Epithelial cell of esophagus (primary cell): ENCODE results near the gene COL26A1.
A peak's percentile ranks its signal among the peaks of the same experiment; 100 is the strongest.

Experiments used
- DNase-seq: peaks from one replicate; pipeline ENCODE4 v3.0.0; 2010; ENCODE audit warnings: low read depth
- H3K4me3 ChIP-seq: 2 replicates; pipeline ENCODE4 v1.5.1; 2011; ENCODE audit warnings: mild to moderate bottlenecking, low read length, control low read depth
- TF ChIP-seq, protein P1 (sequence below): IDR thresholded peaks from 2 replicates; pipeline ENCODE4 v1.5.1; 2011; ENCODE audit warnings: low read depth, mild to moderate bottlenecking, low read length, control low read depth, inconsistent platforms; ENCODE audit not compliant: insufficient read depth; ENCODE audit errors: missing control alignments

The COL26A1 gene

DNA sequence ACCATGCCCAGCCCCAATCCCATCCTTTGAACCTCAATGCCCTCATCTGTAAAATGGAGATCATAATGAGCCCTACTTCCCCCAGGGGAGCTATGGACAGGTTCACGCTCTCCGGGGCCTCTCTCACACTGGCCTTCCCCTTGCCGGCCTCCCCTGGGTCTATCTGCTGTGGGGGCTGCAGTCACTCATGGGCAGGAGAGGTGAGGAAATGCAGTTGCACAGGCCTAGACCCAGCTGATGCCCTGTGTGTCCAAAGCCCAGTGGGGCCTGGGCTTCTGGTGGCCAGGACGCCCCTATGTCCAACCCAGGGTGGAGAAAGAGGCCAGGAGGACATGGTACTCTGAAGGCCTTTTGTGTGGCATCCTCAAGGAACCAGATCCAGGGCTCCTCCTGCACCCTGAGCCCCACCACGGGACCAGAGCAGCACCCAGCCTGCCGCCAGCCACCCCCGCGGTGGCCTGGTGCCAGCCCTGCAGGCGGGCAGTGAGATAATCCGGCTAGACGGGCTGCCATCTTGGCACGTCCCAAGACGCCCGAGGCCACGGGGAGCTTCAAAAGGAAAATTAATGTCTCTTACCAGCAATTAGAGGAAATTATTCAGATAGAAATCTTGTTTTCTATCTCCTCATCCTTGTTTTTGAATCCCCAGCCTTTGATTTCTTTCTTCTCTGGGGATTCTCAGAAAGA lies 227.4 kb downstream of the COL26A1 start:
- TF ChIP-seq, protein P1, sequence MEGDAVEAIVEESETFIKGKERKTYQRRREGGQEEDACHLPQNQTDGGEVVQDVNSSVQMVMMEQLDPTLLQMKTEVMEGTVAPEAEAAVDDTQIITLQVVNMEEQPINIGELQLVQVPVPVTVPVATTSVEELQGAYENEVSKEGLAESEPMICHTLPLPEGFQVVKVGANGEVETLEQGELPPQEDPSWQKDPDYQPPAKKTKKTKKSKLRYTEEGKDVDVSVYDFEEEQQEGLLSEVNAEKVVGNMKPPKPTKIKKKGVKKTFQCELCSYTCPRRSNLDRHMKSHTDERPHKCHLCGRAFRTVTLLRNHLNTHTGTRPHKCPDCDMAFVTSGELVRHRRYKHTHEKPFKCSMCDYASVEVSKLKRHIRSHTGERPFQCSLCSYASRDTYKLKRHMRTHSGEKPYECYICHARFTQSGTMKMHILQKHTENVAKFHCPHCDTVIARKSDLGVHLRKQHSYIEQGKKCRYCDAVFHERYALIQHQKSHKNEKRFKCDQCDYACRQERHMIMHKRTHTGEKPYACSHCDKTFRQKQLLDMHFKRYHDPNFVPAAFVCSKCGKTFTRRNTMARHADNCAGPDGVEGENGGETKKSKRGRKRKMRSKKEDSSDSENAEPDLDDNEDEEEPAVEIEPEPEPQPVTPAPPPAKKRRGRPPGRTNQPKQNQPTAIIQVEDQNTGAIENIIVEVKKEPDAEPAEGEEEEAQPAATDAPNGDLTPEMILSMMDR = no peak
- no peak overlapping the region for H3K4me3 ChIP-seq

DNA sequence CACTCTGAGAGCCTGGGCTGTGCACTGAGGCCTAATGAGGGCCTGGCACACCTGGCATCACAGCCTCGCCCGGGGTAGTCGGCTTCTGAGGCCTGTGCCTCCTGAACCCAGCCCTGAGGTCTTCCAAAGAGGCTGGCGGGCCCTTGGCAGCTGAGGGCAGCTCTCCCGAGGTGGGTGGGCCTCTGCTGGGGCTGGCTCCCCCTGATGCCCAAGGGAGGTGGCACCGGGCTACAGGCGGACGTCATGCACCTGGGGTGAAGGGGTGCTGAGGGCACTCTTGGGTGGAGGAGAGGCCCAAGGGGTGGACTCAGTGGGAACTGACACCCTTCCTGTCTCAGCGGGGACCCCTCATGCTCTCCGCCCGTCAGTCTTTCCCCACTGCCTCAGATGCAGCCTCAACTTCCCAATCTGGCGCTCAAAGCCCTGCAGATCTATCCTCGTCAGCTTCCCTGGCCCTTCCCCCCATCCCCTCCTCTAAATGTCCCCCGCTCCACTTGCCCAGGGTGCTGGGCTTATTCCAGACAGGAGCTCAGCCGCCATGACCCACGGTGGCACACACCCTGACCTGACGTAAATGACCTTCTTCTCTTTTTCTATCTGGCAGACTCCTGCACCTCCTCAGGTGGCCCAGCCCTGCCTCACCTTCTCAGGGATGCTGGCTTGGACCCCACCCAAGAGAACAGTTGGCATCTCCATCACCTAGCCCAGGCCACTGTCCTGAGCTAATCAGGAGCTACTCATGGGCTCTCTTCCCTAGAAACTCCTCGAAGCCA lies 228.2 kb downstream of the COL26A1 start:
- no peak for DNase-seq
- no peak overlapping the region for H3K4me3 ChIP-seq
- TF ChIP-seq, protein P1 = no peak

More for the DNA sequence above, 227.4 kb downstream of the COL26A1 start:
- peak; percentile 73 for DNase-seq

DNA sequence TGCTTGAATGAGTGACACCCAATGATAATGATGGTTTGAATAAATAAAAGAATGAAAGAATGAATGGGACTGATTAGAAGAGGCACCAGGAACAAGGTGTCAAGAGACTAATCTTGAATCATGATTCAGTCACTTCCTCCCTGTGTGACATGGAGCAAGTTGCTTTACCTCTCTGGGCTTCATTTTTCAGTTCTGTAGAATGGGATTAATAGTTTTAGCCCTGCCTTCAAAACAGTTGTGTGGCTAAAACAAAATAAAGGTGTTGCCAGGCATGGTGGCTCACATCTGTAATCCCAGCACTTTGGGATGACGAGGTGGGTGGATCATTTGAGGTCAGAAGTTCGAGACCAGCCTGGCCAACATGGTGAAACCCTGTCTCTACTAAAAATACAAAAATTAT lies 228.8 kb downstream of the COL26A1 start:
- DNase-seq = no peak
- TF ChIP-seq, protein P1 = no peak

DNA sequence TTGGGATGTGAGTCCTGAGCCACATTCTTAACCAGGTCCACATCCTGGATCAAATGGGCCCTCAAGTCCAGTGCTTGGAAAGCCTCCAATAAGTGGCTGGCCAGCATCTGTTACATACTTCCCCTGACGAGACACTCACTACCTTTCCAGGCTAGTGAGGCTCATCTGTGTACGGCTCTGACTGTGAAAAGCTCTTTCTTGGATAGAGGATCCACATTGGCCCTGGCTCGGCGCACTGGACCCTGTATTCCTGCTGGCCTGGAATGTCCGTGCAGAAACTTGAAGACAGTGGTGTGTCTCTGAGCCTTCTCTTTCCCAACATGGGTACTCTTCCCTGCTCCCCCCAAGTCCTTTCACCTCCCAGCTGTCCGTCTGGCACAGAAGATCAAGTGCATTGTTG lies 230.9 kb downstream of the COL26A1 start:
- DNase-seq = no peak
- TF ChIP-seq, protein P1 = no peak
- no peak overlapping the region for H3K4me3 ChIP-seq

More for the DNA sequence above, 228.8 kb downstream of the COL26A1 start:
- H3K4me3 ChIP-seq = no peak overlapping the region

DNA sequence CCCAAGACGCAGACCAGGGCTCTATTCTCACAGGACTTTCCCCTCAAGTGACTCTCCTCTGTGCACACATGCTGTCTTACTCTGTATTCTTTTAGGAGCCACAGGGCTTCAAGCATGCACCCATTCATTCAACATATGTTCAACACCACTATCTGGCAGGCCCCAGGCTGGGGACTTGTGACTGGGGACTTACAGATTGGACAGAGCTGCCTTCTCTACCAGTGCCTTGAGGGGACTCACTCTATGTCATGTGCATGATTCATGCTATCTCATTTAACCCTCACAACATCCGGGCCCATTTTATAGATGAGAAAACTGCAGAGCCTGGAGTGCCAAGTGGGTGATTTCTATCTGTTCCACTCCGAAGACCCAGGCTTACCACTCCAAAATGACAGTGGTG lies 232.1 kb downstream of the COL26A1 start:
- no peak overlapping the region for H3K4me3 ChIP-seq
- no peak for DNase-seq
- TF ChIP-seq, protein P1 = no peak

DNA sequence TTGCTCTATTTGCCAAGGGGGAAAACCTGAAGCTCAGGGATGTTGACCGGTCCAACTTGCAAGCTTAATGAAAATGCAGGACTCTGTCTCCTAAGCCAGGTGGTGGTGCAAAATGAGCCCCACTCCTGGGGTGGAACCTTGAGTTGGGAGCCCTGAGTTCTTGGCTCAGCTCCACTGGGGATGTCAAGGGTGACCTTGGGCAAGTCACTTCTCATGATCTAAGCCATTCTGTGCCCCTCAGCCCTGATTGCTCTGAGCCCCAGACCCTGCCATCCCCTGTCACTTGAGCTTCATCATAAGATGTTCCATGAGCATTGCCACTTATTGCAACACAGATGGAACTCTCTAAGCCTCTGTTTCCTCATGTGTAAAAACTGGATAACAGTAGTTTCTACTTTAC lies 232.6 kb downstream of the COL26A1 start:
- no peak overlapping the region for H3K4me3 ChIP-seq
- DNase-seq = no peak
- TF ChIP-seq, protein P1 = no peak
